Measurements from ENCODE around the gene OCA2.

Gene OCA2

GRCh38 chr15:28026764-28027713 is 72.1 kb downstream of the OCA2 start:
- in situ Hi-C loops (cut with HindIII; ENCODE audit: low sequenced_read_pairs) = no loop called here
- no peak overlapping the region for H3K4me3 ChIP-seq (ENCODE audit: low read depth, low read length)
- DNase-seq (ENCODE audit: low read depth, low spot score) = no peak
- TF ChIP-seq CTCF (IDR thresholded peaks at IDR 0.05; ENCODE audit: low read depth, low read length) = no peak

GRCh38 chr15:28026221-28026620 is 72.9 kb downstream of the OCA2 start:
- in situ Hi-C loops (cut with HindIII; ENCODE audit: low sequenced_read_pairs) = no loop called here
- DNase-seq (ENCODE audit: low read depth, low spot score) = no peak
- TF ChIP-seq CTCF (IDR thresholded peaks at IDR 0.05; ENCODE audit: low read depth, low read length) = no peak
- no peak overlapping the region for H3K4me3 ChIP-seq (ENCODE audit: low read depth, low read length)

- in situ Hi-C loops (cut with HindIII; ENCODE audit: low sequenced_read_pairs) = no loop called here
- DNase-seq (ENCODE audit: low read depth, low spot score) = no peak
- no peak for TF ChIP-seq CTCF (IDR thresholded peaks at IDR 0.05; ENCODE audit: low read depth, low read length)
- H3K4me3 ChIP-seq (ENCODE audit: low read depth, low read length) = no peak overlapping the region
These were observed 73.7 kb downstream of the OCA2 start for GRCh38 chr15:28025413-28025812.

GRCh38 chr15:28024889-28025250 is 74.2 kb downstream of the OCA2 start:
- no peak overlapping the region for H3K4me3 ChIP-seq (ENCODE audit: low read depth, low read length)
- DNase-seq (ENCODE audit: low read depth, low spot score) = no peak
- TF ChIP-seq CTCF (IDR thresholded peaks at IDR 0.05; ENCODE audit: low read depth, low read length) = no peak
- in situ Hi-C loops (cut with HindIII; ENCODE audit: low sequenced_read_pairs) = no loop called here

- DNase-seq (ENCODE audit: low read depth, low spot score) = no peak
- no peak overlapping the region for H3K4me3 ChIP-seq (ENCODE audit: low read depth, low read length)
- in situ Hi-C loops (cut with HindIII; ENCODE audit: low sequenced_read_pairs) = no loop called here
- TF ChIP-seq CTCF (IDR thresholded peaks at IDR 0.05; ENCODE audit: low read depth, low read length) = no peak
These were observed 74.9 kb downstream of the OCA2 start for GRCh38 chr15:28023933-28024888.

GRCh38 chr15:28023422-28023821 is 75.7 kb downstream of the OCA2 start:
- no peak for TF ChIP-seq CTCF (IDR thresholded peaks at IDR 0.05; ENCODE audit: low read depth, low read length)
- in situ Hi-C loops (cut with HindIII; ENCODE audit: low sequenced_read_pairs) = no loop called here
- DNase-seq (ENCODE audit: low read depth, low spot score) = no peak
- H3K4me3 ChIP-seq (ENCODE audit: low read depth, low read length) = no peak overlapping the region
